Gastroesophageal sphincter (tissue), 3 donors: ENCODE results near the gene VSIG1.

Experiments used
- POLR2A ChIP-seq, 2 donors: fragments of 450-650 bp; IDR thresholded peaks; one replicate each; pipeline ENCODE4 v1.6.1; 2017; ENCODE audit warnings: antibody characterized with exemption in 2 of 2, mild to moderate bottlenecking in 2 of 2, moderate library complexity in 1 of 2
- TF ChIP-seq, protein P1 (sequence below), 4 experiments: fragments of 200-600 bp in 2 of 4; fragments of 450-650 bp in 2 of 4; sonication (generic) in 1 of 4; IDR thresholded peaks; one replicate each; pipeline ENCODE4 v1.5.1; 2017 to 2019; ENCODE audit warnings: antibody characterized with exemption in 4 of 4, mild to moderate bottlenecking in 2 of 4, moderate library complexity in 2 of 4

DNA sequence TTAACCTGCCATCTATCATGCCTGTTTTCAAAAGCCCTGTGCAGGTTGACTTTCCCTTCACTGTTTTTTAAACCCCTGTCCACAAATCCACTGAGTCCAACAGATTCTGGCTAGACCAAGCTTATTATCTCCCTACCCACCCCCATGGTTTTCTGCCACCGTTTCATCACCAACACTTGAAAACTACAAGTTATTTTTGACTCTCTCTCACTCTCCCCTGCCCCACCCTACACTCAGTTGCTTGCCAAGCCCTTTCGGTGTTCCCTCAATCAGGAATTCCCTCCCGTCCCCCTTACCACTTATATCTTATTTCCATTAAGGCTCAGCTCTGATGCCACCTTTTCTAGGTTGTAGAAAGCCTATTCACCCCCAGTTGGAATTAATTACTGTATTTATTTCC lies 76.4 kb downstream of the VSIG1 start:
- TF ChIP-seq, protein P1, sequence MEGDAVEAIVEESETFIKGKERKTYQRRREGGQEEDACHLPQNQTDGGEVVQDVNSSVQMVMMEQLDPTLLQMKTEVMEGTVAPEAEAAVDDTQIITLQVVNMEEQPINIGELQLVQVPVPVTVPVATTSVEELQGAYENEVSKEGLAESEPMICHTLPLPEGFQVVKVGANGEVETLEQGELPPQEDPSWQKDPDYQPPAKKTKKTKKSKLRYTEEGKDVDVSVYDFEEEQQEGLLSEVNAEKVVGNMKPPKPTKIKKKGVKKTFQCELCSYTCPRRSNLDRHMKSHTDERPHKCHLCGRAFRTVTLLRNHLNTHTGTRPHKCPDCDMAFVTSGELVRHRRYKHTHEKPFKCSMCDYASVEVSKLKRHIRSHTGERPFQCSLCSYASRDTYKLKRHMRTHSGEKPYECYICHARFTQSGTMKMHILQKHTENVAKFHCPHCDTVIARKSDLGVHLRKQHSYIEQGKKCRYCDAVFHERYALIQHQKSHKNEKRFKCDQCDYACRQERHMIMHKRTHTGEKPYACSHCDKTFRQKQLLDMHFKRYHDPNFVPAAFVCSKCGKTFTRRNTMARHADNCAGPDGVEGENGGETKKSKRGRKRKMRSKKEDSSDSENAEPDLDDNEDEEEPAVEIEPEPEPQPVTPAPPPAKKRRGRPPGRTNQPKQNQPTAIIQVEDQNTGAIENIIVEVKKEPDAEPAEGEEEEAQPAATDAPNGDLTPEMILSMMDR (IDR thresholded peaks at IDR 0.05) = no peak
- no peak for TF ChIP-seq POLR2A (IDR thresholded peaks at IDR 0.05)
